Gastrocnemius medialis (tissue), 4 donors: ENCODE measurements around the gene GCKR.
"Not testable (repeated sequence)": the region's sequence is repeated elsewhere in the genome, so short reads cannot be mapped to it uniquely, and the experiment has no call there.

Experiments
- CTCF ChIP-seq, 5 experiments: fragments of 450-650 bp in 3 of 5; fragments of 200-600 bp in 2 of 5; sonication (generic) in 2 of 5; IDR thresholded peaks in 4 of 5; conservative IDR thresholded peaks in 1 of 5; 1 replicate in 4 of 5; 2 replicates in 1 of 5; pipeline ENCODE4 v1.5.1; 2016 to 2019; ENCODE audit warnings: antibody characterized with exemption in 5 of 5, mild to moderate bottlenecking in 3 of 5, moderate library complexity in 3 of 5
- POLR2A ChIP-seq, 2 donors: fragments of 450-650 bp; IDR thresholded peaks; one replicate each; pipeline ENCODE4 v1.6.1; 2017; ENCODE audit warnings: antibody characterized with exemption in 2 of 2, mild to moderate bottlenecking in 2 of 2, moderate library complexity in 2 of 2

DNA sequence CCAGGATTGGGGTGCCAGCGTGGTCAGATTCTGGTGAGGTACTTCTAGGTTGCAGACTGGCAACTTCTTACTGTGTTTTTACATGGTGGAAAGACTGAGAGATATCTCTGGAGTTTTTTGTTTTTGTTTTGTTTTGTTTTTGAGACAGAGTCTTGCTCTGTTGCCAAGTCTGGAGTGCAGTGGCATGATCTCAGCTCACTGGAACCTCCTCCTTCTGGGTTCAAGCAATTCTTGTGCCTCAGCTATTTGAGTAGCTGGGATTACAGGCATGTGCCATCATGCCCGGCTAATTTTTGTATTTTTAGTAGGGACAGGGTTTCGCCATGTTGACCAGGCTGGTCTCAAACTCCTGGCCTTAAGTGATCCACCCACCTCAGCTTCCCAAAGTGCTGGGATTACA is 57.8 kb downstream of the GCKR start:
- TF ChIP-seq CTCF (IDR thresholded peaks at IDR 0.05 in 4 of 5, conservative IDR thresholded peaks at IDR 0.05 in 1 of 5); POLR2A (IDR thresholded peaks at IDR 0.05): not testable (repeated sequence)
